Gastrocnemius medialis (tissue), 4 donors: Measurements from ENCODE around the gene SAMD4A. TPM values are rescaled to one million over a fixed set of nuclear protein-coding genes. Genes with fewer than 3 reads are reported as not detected.

Source experiments
- ATAC-seq, 2 donors: fragments of 150-250 bp; one replicate each; pipeline ENCODE4 v1.9.1; 2016
- DNase-seq, 2 donors: peaks; one replicate each; pipeline ENCODE4 v3.0.0-alpha.2; 2019
- H3K27ac ChIP-seq, 4 donors: fragments of 200-600 bp; sonication (generic); 1 replicate in 1 of 4; 2 replicates in 3 of 4; pipeline ENCODE4 v1.5.1; 2016 to 2018; ENCODE audit warnings: mild to moderate bottlenecking in 2 of 4, moderate library complexity in 1 of 4
- H3K27me3 ChIP-seq, 3 donors: fragments of 200-600 bp; sonication (generic) in 2 of 3; 1 replicate in 1 of 3; 2 replicates in 2 of 3; pipeline versions ENCODE4 v1.5.1 to v1.6.0; 2016 to 2019; ENCODE audit warnings: mild to moderate bottlenecking in 1 of 3, moderate library complexity in 1 of 3
- H3K36me3 ChIP-seq, 2 donors: fragments of 200-600 bp; sonication (generic) in 1 of 2; one replicate each; pipeline ENCODE4 v1.5.1; 2017 to 2018
- H3K4me1 ChIP-seq, 2 donors: fragments of 200-600 bp; sonication (generic) in 1 of 2; one replicate each; pipeline ENCODE4 v1.5.1; 2016 to 2017; ENCODE audit warnings: mild to moderate bottlenecking in 2 of 2
- H3K4me3 ChIP-seq, 4 donors: fragments of 200-600 bp; sonication (generic) in 3 of 4; 1 replicate in 1 of 4; 2 replicates in 3 of 4; pipeline ENCODE4 v1.5.1; 2016 to 2019; ENCODE audit warnings: mild to moderate bottlenecking in 2 of 4
- H3K9me3 ChIP-seq, 3 donors: fragments of 200-600 bp; sonication (generic) in 2 of 3; 1 replicate in 1 of 3; 2 replicates in 2 of 3; pipeline ENCODE4 v1.5.1; 2016 to 2019
- CTCF ChIP-seq, 5 experiments: fragments of 450-650 bp in 3 of 5; fragments of 200-600 bp in 2 of 5; sonication (generic) in 2 of 5; IDR thresholded peaks in 4 of 5; conservative IDR thresholded peaks in 1 of 5; 1 replicate in 4 of 5; 2 replicates in 1 of 5; pipeline ENCODE4 v1.5.1; 2016 to 2019; ENCODE audit warnings: antibody characterized with exemption in 5 of 5, mild to moderate bottlenecking in 3 of 5, moderate library complexity in 3 of 5
- POLR2A ChIP-seq, 2 donors: fragments of 450-650 bp; IDR thresholded peaks; one replicate each; pipeline ENCODE4 v1.6.1; 2017; ENCODE audit warnings: antibody characterized with exemption in 2 of 2, mild to moderate bottlenecking in 2 of 2, moderate library complexity in 2 of 2
- in situ Hi-C, 4 donors: fragments of 200-750 bp; cut with MboI; loops; one replicate each; pipeline versions ENCODE4 v1.15.0 to v1.8.0; 2017; ENCODE audit warnings: low sequenced_read_pairs in 4 of 4
- intact Hi-C: fragments of 100-400 bp; cut with DNase I; formaldehyde crosslinking; loops from one replicate; pipeline ENCODE4 v1.15.1; 2023; ENCODE audit warnings: low total_unique reads
- total RNA-seq, 4 donors: library from RNA; depleted of rRNA; stranded (reverse); fragments of >200 nt; gene quantifications; one replicate each; pipeline versions ENCODE4 v1.1.0 to v1.2.3, GENCODE V29; 2016

Gene SAMD4A
- total RNA-seq, 4 donors from 2014 or later = 26.4 to 48.0 (median 42.2) TPM

- Histone ChIP-seq H3K27ac (no peak overlapping the region), H3K36me3 (no peaks in the 10 kb centered on the region), H3K9me3 (peaks cover 0 to 9% (median 0%) of the 10 kb centered on the region in 3 donors), H3K27me3 (no peaks in the 10 kb centered on the region), H3K4me1 (no peaks in the 10 kb centered on the region), H3K4me3 (no peak overlapping the region)
- ATAC-seq (no peak), DNase-seq (no peak)
- TF ChIP-seq POLR2A (IDR thresholded peaks at IDR 0.05) (no peak), CTCF (IDR thresholded peaks at IDR 0.05 in 4 of 5, conservative IDR thresholded peaks at IDR 0.05 in 1 of 5) (no peak)
- in situ Hi-C loops = no loop called here
- intact Hi-C loops = no loop called here
These were observed 257.0 kb downstream of the SAMD4A start for GRCh38 chr14:54823757-54824549.

GRCh38 chr14:54828037-54828436 is 261.1 kb downstream of the SAMD4A start:
- no peak for TF ChIP-seq CTCF (IDR thresholded peaks at IDR 0.05 in 4 of 5, conservative IDR thresholded peaks at IDR 0.05 in 1 of 5)
- H3K27ac ChIP-seq = no peak overlapping the region
- H3K27me3 ChIP-seq = no peaks in the 10 kb centered on the region
- no peaks in the 10 kb centered on the region for H3K36me3 ChIP-seq
- ATAC-seq (no peak), DNase-seq (no peak)
- H3K9me3 ChIP-seq = peaks cover 0 to 9% (median 0%) of the 10 kb centered on the region in 3 donors
- in situ Hi-C loops (no loop called here), intact Hi-C loops (no loop called here)
- no peaks in the 10 kb centered on the region for H3K4me1 ChIP-seq
- H3K4me3 ChIP-seq = no peak overlapping the region

GRCh38 chr14:54829486-54830224 is 262.7 kb downstream of the SAMD4A start:
- Histone ChIP-seq H3K27ac (no peak overlapping the region), H3K36me3 (no peaks in the 10 kb centered on the region), H3K27me3 (no peaks in the 10 kb centered on the region), H3K4me3 (no peak overlapping the region), H3K4me1 (no peaks in the 10 kb centered on the region), H3K9me3 (peaks cover 0 to 2% (median 0%) of the 10 kb centered on the region in 3 donors)
- DNase-seq (no peak), ATAC-seq (no peak)
- intact Hi-C loops = no loop called here
- TF ChIP-seq CTCF (IDR thresholded peaks at IDR 0.05 in 4 of 5, conservative IDR thresholded peaks at IDR 0.05 in 1 of 5) (no peak), POLR2A (IDR thresholded peaks at IDR 0.05) (no peak)
- in situ Hi-C loops = no loop called here

- Histone ChIP-seq H3K9me3 (no peaks in the 10 kb centered on the region), H3K27ac (no peak overlapping the region), H3K4me3 (no peak overlapping the region), H3K36me3 (no peaks in the 10 kb centered on the region), H3K27me3 (no peaks in the 10 kb centered on the region), H3K4me1 (no peaks in the 10 kb centered on the region)
- no peak for TF ChIP-seq CTCF (IDR thresholded peaks at IDR 0.05 in 4 of 5, conservative IDR thresholded peaks at IDR 0.05 in 1 of 5)
- no peak for TF ChIP-seq POLR2A (IDR thresholded peaks at IDR 0.05)
- in situ Hi-C loops (no loop called here), intact Hi-C loops (no loop called here)
- ATAC-seq (no peak), DNase-seq (no peak)
These were observed 263.7 kb downstream of the SAMD4A start for GRCh38 chr14:54830650-54831049.
